T-helper 9 cell (primary cell): ENCODE results near the gene ARPC1A.
"Not testable (repeated sequence)": the region's sequence is repeated elsewhere in the genome, so short reads cannot be mapped to it uniquely, and the experiment has no call there.

Experiments
- DNase-seq: peaks from one replicate; pipeline ENCODE4 v3.0.0-alpha.2; 2020

The ARPC1A gene

DNA sequence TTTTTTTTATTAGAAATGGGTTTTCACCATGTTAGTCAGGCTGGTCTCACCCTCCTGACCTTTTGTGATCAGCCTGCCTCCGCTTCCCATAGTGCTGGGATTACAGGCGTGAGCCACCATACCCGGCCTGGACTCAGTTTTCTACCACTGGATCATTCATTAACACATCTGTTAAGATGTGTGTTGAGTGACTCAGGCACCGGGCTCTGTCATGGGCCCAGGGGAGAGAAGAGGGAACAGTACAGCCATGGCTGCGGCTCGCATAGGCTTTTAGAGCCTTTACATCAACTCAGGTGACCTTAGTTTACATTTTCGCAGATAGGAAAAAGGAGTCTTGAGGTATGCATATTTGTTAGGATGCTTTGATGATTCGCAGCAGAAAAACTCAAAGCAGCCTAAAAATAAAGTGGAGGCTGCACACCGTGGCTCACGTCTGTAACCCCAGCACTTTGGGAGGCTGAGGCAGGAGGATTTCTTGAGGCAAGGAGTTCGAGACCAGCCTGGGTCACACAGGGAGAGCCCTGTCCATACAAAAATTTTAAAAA is 45.8 kb downstream of the ARPC1A start:
- no peak for DNase-seq

DNA sequence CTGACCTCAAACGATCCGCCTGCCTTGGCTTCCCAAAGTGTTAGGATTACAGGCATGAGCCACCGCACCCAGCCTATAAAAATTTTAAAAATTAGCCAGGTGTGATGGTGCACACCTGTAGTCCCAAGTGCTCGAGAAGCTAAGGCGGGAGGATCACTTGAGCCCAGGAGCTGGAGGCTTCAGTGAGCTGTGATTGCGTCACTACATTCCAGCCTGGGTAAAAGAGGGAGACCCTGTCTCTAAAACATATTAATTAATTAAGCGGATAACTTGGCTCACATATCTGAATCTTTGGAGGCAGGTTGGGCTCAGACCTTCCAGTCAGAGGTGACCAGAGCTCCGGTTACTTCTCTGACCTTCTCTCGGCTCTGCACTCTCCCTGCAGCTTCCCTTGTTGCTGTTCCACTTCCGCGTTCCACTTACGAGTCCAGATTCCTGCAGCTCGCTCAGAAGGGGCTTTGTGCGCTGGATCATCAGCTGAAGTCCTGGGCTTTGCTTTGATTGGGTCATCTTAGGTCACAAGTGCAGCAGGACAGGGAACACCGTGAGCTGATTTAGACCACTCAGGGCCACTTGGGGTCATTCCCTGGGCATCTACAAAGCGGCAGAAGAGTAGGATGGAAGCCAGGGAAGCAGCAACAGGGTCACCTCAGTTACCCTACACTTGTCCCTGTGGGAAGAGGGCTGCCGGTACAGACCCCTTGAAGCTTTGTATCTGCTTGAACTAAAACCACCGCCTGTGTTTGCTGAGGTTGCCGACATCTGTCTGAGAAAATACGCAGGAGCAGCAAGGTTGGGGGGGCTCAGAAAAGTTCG is 46.8 kb downstream of the ARPC1A start:
- DNase-seq = no peak

DNA sequence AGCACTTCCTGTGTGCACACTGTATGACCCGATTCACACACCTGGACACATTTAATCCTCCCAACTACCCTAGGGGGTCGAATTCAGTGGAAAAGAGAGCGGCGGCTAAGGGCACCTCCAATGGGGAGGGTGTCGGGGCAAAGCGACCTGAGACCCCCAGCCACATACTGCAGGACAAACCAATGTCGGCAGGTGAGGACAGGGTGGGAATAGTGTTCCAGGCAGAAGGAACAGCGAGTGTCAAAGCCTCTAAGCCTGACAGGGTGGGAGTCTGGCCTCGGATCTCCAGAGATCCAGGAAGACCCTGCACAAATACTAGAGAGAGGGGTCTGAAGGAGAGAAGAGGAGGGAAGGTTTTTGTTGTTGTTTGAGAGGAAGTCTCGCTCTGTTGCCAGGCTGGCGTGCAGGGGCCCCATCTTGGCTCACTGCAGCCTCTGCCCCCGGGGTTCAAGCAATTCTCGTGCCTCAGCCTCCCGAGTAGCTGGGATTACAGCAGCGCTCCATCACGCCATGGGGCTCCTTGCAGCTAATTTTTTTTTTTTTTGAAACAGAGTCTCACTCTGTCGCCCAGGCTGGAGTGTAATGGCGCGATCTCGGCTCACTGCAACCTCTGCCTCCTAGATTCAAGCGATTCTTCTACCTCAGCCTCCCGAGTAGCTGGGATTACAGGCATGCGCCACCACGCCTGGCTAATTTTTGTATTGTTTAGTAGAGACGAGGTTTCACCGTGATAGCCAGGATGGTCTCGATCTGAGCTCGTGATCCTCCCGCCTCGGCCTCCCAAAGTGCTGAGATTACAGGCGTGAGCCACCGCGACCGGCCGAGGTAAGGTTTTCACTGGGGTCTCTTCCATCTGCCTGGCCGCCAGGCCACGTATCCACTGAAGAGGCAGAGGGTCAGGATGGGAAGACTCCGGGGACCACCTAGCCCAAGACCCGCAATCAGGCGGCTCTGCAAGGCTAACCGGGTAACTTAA is 47.7 kb downstream of the ARPC1A start:
- no peak for DNase-seq

DNA sequence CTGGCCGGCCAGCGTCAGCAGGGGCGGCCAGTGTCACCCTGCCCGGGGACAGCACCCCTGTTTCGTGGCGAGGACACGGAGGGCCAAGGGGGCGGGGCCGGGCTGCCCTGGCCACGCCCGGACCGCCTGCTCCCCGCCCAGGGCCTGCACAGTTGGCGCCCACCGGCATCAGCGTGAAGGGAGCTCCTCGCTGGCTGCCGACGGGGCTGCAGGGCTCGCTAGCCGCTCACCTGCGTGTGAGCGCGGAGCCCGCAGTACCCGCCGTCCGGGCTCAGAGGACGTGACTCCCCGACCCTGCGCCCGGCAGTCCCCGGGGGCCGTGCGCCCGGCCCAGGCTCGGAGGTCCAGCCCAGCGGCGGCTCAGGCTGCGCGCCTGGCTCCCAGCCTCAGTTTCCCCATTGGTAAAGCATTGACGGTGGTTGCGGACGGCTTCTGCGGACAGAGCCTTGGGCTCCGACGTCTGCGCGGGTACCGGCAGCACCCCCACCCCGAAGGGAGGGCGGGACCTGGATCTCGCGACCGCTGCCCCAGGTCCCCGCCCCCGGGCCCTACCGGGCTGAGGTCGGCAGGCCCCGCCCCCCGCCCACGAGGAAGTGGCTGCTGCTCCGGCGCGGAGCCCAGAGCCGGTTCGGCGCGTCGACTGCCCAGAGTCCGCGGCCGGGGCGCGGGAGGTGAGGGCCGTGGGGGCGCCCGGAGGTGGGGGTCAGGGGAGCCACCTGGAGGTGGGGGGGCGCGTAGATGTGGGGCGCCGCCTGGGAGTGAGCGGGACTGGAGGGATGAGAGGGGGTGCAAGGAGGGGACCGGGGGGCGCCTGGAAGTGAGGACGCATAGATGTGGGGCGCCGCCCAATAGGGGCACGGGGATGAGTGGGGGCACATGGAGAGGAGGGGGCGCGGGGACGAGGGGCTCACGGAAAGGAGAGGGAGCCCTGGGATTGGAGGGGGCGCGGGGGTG is 48.7 kb downstream of the ARPC1A start, which contains the start of gene ARPC1B:
ARPC1B (plus strand) TSS at position 620 of the 954 bp plus-strand sequence. CDS start 10,985 bp downstream, outside the sequence.
- DNase-seq = peak; percentile 79

DNA sequence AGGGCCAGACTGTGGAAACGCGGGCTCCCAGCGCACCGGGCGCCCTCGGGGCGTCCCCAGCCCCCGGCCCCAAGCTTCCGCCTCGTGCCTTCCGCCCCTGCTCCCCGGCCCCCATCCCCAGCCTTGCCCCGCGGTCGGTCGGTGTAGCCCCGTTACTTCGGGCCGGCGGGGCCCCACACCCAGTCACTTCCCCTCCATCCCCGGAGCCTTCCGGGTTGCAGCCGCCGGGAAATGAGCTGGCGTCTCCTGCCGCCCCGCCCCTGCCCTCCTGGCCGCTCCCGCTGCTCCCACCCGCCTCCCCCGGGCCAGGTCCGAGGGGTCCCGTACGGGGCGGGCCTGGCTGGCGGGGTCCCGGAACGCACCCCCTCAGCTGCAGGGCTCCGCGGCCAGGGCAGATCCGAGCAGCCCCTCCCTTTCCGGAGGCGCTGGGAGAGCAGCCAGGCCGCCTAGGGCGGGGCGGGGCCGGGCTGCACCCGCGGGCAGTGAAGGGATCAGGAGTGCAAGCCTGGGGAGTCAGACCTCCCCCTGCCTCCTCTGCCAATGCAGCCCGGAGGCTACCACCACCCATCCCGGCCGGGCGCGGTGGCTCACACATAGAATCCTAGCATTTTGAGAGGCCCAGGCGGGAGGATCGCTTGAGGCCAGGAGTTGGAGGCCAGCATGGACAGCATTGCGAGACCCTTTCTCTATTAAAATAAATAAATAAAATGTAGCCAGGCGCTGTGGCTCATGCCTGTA is 49.5 kb downstream of the ARPC1A start:
- peak; percentile 55 for DNase-seq

DNA sequence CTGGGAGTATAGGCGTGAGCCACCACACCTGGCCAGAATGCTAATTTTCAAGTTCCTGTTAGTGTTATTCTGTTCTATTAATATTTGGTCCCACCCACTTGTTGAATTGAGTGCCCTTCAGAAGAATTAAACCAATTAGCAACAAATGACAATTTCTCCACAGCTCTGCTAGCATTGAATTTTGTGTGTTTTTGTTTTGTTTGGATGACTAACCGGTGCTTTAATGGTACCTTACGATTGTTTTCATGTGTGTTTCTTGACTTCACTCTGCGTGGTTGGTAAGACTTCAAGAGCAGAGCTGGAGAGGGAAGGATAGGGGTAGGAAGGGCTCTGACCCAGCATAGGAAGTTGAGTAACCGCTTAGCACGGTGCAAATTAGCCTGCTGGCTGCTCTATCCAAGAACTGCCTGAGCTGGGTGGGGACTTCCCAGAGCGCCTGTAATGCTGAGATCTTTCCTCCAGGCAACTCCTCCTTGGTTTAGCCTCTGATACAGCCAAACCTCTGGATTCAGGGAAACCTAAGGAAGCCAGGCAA is 53.4 kb downstream of the ARPC1A start:
- peak; percentile 55 for DNase-seq

DNA sequence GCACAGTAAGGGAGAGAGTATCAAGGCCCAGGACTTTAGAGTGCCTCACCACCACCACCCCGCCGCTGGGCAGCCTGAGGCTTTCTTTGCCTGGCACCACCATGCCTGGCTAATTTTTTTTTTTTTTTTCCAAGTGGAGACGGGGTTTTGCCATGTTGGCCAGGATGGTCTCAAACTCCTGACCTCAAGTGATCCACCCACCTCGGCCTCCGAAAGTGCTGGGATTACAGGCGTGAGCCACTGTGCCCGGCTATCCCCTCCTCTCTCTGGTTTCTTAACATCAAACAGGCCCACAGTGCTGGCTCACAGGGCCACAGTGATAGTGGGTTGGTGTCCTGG is 54.0 kb downstream of the ARPC1A start:
- DNase-seq = not testable (repeated sequence)

DNA sequence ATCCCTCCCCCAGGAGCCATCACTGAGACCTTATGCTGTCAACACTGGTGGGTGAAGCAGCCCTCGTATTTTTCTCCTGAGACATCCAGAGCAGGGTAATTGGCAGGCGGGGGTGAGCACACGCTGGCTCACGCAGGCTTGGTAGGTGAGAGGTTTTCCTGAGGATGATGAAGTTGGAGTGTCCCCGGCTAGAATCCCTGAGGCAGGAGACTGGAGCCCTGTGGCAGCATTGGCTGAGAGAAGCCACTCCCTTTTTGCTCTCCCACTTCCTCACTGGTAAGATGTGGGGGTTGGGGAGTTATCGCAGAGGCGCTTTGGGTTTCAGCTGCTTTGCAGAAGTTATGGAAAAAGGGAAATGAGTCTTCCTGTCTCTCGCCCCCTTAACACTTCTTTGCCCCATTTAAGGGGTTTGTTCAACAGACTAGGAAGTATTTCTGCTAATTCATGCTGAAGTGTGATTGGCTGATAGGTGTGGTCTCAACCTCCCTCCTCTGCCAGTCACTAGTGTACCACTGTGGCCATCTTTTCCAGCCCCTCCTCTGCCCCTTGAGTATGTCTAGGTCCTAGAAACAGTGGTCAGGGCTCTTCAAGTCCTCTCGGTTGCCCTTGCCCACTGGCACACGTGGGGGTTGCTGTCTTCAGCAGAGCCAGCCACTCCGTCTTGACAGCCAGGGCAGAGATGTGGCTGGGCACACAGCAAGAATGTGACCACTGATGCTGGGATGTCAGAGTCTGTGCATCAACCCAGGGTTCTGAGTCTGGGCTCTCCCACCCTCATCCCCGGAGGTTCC is 54.5 kb downstream of the ARPC1A start:
- no peak for DNase-seq

DNA sequence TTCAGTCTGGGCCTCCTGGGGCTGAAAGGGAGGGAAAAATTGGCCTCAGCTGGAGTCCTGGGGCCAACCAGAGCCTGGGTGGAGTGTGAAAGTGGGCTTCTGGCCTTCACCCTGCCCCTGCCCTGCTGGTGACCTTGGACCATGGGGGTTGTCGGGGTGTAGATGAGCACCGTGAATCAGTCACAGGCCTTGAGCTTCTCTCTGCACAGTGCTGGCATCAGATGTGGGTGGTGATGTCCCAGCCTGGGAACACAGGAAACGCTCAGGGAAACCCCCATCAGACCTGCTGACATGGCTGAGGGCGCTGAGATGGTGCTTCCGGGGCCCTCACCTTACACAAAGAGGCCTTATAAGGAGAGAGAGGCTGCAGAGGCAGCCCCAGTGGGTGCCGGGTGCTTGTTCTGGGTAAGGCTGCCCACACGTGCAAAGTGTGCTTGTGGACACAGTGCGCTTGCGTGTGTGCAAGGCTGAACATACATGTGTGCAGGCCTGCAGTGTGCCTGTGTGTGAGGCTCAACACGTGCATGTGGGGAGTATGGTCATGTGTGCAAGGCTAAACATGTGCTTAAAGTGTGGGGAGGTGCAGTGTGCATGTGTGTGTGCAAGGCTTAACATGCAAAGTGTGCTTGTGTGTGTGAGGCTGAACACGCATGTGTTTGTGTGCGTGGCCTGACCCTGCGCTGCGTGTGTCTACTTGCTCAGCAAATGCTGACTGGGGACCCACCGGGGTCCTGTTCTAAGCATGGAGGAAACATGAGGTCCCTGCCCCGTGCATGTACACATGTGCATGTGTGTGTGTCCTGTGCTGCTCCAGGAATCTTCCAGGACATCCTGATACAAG is 55.3 kb downstream of the ARPC1A start:
- DNase-seq = peak; percentile 84

DNA sequence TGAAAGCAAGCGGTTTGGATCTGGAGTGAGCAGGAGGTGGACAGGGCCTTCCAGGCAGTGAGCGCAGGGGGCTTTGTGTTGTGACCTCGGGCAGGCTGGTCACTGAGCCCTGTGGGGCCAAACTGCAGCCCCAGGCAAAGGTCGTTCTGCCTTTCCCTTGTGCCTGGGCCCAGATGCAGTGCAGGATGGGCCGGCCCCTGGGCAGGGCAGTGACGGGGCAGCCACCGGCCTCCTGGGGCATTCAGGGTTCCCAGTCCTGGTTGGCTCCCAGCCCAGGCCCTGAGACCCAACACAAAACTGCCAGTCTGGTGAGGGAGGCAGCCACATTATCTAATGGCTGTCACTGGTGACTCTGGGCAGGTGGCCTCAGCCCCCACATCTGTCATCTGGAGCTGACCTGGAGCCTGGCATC is 56.0 kb downstream of the ARPC1A start:
- DNase-seq = no peak

DNA sequence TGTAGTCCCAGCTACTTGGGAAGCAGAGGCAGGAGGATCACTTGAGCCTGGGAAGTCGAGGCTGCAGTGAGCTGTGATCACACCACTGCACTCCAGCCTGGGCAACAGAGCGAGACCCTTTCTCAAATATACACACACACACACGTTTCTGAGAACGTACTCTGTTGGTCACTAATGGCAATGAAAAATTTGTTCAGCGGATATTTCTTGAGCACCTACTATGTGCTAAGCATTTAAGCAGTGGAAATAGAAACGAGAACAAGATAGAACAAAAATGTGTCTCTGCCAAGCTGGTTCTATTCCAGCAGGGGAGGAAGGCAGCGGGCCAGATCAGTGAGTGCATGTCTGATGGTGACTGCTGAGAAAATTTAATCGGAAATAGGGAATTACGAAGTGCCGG is 57.5 kb downstream of the ARPC1A start:
- no peak for DNase-seq

DNA sequence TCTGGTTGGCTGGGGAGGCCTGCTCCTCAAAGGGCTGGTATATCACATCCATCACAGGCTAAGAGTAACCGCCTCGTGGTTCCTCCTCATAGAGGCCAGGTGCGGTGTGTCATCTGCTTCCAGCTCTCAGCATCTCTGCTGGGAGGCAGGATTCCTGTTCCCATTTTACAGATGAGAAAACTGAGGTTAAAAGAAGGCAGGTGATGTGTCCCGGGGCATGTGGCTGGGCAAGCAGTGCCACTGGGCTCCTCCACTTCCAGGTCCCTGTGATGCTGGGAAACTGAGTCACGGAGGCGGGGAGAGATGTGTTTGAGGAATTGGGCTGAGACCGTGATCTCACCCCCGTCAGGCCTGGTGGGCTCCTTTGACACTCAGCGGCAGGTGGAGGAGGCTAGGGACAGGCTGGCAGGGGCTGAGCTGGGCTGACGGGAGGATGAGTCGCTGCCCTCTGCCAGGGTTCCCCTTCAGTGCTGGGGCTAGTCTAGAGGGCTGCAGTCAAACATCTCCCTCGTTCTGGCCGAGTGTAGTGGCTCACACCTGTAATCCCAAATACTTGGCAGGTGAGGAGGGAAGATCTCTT is 58.2 kb downstream of the ARPC1A start:
- DNase-seq = no peak

DNA sequence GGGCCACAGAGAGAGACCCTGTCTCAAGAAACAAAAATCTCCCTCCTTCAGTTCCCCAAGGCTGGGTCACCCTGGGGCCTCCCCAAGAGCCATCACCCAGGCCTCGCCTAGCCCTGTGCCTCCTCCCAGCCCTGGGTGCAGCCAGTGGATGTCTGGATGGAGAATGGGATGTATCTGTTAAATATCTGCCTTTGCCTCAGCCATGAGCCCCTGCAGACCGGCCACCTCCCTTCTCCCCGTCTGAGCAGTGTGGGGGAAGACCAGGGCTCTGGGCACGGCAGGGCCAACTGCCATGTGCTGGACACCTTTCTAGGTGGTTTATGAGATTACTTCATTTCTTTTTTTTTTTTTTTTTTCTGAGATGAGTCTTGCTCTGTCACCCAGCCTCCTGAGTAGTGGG is 58.8 kb downstream of the ARPC1A start:
- no peak for DNase-seq

DNA sequence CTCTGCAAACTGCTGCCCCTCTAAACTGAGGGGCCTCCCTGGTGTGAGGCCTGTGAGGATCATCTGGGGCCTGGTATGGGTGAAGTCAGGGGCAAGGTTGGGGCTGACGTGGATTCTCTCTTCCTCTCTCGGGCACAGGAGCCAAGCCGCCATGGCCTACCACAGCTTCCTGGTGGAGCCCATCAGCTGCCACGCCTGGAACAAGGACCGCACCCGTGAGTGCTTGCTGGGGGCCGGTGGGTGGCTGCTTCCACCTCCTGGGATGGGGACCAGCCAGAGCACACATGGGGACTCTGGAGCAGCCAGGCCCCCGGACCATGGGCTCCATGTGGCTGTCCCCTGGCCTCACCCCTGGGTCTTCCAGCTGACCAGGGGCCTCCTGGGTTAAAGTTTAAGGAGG is 59.9 kb downstream of the ARPC1A start:
- DNase-seq = no peak

DNA sequence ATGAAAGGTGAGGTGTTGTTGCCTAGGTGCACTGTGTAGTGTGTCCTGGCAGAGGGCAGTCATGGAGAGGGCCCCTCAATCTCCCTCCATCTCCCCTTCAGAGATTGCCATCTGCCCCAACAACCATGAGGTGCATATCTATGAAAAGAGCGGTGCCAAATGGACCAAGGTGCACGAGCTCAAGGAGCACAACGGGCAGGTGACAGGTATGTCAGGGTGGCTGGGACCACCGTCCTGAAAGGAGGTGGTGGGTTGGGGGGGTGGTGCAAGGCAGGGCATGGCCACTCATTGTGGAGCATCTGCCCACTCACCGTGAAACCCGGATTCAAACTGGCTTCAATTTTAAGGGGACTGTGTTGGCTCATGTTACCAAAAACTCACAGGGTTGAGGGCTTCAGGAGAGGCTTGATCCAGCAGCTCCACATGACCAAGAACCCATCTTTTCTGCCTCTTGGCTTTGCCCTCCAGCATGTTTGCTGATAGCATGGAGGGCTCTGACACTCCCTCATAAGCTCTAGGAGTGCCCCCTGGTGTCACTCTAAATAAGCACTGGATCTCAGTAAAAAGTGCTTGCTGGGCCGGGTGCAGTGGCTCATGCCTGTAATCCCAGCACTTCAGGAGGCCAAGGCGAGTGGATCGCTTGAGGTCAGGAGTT is 61.0 kb downstream of the ARPC1A start:
- no peak for DNase-seq

DNA sequence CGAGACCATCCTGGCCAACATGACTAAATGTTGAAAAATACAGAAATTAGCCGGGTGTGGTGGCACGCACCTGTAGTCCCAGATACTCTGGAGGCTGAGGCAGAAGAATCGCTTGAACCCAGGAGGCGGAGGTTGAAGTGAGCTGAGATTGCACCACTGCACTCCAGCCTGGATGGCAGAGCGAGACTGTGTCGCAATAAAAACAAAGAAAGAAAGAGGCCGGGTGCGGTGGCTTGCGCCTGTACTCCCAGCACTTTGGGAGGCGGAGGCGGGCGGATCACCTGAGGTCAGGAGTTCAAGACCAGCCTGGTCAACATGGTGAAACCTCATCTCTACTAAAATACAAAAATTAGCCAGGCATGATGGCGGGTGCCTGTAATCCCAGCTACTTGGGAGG is 61.5 kb downstream of the ARPC1A start:
- DNase-seq = not testable (repeated sequence)

DNA sequence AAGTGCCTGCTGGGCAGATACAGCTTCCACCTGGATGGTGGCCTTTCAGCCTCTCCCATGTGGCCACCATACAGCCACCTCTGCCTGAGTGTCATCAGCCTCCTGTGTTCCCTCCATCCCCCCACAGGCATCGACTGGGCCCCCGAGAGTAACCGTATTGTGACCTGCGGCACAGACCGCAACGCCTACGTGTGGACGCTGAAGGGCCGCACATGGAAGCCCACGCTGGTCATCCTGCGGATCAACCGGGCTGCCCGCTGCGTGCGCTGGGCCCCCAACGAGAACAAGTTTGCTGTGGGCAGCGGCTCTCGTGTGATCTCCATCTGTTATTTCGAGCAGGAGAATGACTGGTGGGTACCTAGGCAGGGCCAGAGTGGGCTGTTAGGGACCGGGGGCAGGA is 62.2 kb downstream of the ARPC1A start:
- DNase-seq = no peak

DNA sequence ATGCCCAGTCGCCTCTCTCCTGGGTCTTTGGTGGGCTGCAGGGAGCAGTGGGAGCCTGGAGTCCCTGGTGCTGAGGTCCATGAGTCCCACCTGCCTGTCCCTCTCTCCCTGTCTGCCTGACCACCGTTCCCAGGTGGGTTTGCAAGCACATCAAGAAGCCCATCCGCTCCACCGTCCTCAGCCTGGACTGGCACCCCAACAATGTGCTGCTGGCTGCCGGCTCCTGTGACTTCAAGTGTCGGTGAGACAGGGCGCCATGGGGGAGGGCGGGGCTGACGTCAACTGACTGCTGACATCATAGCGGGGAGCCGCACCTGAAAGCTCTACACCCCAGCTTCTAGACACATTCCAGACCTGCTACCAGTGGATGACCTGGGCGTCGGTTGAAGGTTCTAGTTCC is 64.1 kb downstream of the ARPC1A start:
- no peak for DNase-seq
